Stimulated activated CD4-positive, alpha-beta T cell treated with anti-CD3 and anti-CD28 coated beads, Interleukin-15, amount 100 ng/mL, for 48 hours (primary cell): ENCODE data around the gene TOR1B.
"Not testable (repeated sequence)": the region's sequence is repeated elsewhere in the genome, so short reads cannot be mapped to it uniquely, and the experiment has no call there.

Experiments used
- DNase-seq, 2 donors: peaks; one replicate each; pipeline ENCODE4 v3.0.0-alpha.2; 2020; ENCODE audit warnings: low read depth in 2 of 2

The TOR1B gene

GRCh38 chr9:129802833-129803675, at the start of gene TOR1B:
Gene TOR1B (plus strand): TSS chr9:129803184. CDS start chr9:129803213, 29 bp downstream.
- DNase-seq, result peak; percentile 85 to 88

GRCh38 chr9:129755151-129755550, 47.8 kb upstream of the TOR1B start:
- DNase-seq, result no peak

- no peak for DNase-seq
Observed at GRCh38 chr9:129756191-129756590, 46.8 kb upstream of the TOR1B start.

- DNase-seq, result no peak
Observed at GRCh38 chr9:129757045-129757444, 45.9 kb upstream of the TOR1B start.

GRCh38 chr9:129759319-129759718, 43.7 kb upstream of the TOR1B start:
- DNase-seq, result no peak

- no peak for DNase-seq
Observed at GRCh38 chr9:129759804-129760502, 43.0 kb upstream of the TOR1B start.

GRCh38 chr9:129760784-129761183, 42.2 kb upstream of the TOR1B start:
- DNase-seq, result not testable (repeated sequence)

- DNase-seq, result no peak
Observed at GRCh38 chr9:129761293-129761900, 41.6 kb upstream of the TOR1B start.

GRCh38 chr9:129761901-129762369, 41.0 kb upstream of the TOR1B start:
- DNase-seq, result no peak

- not testable (repeated sequence) for DNase-seq
Observed at GRCh38 chr9:129762370-129762984, 40.5 kb upstream of the TOR1B start.

GRCh38 chr9:129762985-129763926, 39.7 kb upstream of the TOR1B start:
- no peak for DNase-seq

- DNase-seq, result no peak
Observed at GRCh38 chr9:129765764-129766317, 37.1 kb upstream of the TOR1B start.

GRCh38 chr9:129768486-129768885, 34.5 kb upstream of the TOR1B start:
- no peak for DNase-seq

GRCh38 chr9:129769669-129770068, 33.3 kb upstream of the TOR1B start:
- DNase-seq, result no peak

GRCh38 chr9:129770741-129771140, 32.2 kb upstream of the TOR1B start:
- DNase-seq, result no peak

GRCh38 chr9:129773262-129774048, 29.5 kb upstream of the TOR1B start:
- no peak for DNase-seq

GRCh38 chr9:129774791-129775447, 28.1 kb upstream of the TOR1B start:
- DNase-seq, result no peak

GRCh38 chr9:129775448-129775798, 27.6 kb upstream of the TOR1B start:
- no peak for DNase-seq

- DNase-seq, result not testable (repeated sequence)
Observed at GRCh38 chr9:129776096-129776495, 26.9 kb upstream of the TOR1B start.
